Urothelium cell line (cell line): ENCODE data around the gene PRRG2.
"Not testable (repeated sequence)": the region's sequence is repeated elsewhere in the genome, so short reads cannot be mapped to it uniquely, and the experiment has no call there.

Experiments used
- DNase-seq: peaks from one replicate; pipeline ENCODE4 v3.0.0; 2011; ENCODE audit warnings: low spot score, mixed read lengths
- FAIRE-seq: peaks from 2 replicates; lab custom pipeline; 2011; peaks lifted over from hg19 to GRCh38; lab: Jason Lieb, UNC

Gene PRRG2

DNA sequence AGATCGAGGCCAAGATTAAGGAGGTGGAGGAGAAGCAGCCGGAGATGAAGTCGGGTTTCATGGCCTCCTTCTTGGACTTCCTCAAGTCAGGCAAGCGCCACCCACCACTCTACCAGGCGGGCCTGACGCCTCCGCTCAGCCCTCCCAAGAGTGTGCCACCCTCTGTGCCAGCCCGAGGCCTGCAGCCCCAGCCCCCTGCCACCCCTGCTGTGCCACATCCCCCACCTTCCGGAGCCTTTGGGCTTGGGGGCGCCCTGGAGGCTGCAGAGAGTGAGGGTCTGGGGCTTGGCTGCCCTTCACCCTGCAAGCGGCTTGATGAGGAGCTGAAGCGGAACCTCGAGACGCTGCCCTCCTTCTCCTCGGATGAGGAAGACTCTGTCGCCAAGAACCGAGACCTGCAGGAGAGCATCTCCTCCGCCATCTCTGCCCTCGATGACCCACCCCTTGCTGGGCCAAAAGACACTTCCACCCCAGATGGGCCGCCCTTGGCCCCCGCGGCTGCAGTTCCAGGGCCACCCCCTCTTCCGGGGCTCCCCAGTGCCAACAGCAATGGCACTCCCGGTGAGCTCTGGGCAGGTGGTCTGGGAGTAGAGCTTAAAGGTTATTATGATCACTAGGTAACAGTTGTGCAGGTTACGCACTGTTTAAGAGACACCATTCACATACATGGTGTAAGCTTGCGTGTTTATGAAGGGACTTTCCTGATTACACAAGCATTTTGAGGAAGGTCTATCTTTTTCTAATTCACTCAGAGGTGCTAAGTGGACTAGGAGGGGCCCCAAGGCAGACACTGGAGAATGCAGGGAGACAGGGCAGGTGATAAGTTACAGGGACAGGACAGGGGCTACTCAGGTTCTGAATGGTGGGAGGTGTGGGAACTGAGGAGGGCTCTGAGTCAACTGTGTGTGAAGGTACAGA lies 18.5 kb downstream of the PRRG2 start:
- no peak for DNase-seq
- no peak for FAIRE-seq

DNA sequence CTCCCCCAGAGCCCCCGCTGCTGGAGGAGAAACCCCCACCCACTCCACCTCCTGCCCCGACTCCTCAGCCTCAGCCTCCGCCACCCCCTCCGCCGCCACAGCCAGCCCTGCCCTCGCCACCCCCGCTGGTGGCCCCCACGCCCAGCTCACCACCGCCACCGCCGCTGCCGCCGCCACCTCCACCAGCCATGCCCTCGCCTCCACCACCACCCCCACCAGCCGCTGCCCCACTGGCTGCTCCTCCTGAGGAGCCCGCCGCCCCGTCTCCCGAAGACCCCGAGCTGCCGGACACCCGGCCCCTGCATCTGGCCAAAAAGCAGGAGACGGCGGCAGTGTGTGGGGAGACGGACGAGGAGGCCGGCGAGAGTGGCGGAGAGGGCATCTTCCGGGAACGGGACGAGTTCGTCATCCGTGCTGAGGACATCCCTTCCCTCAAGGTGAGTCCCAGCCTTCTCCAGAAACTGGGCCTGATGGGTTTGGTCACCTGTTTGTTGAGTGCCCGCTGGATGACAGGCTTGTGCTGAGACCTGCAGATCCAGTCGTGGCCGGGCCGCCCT lies 20.4 kb downstream of the PRRG2 start:
- FAIRE-seq: no peak
- DNase-seq: no peak

DNA sequence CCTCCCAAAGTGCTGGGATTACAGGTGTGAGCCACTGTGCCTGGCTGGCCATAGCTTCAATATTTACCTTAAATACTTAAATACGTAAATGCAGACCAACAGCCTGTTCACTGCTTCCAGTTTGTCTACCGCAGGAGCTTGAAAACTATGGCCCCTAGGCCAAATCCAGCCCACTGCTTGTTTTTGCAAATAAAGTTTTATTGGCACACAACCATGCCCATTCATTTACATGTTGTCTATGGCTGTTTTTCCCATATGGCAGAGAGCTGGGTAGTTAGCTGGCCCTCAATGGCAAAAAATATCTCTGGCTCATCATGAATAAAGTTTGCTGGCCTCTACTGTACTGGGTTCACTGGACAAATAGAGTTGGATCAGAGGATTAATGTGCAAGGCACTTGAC lies 21.7 kb downstream of the PRRG2 start:
- FAIRE-seq (no peak), DNase-seq (no peak)

DNA sequence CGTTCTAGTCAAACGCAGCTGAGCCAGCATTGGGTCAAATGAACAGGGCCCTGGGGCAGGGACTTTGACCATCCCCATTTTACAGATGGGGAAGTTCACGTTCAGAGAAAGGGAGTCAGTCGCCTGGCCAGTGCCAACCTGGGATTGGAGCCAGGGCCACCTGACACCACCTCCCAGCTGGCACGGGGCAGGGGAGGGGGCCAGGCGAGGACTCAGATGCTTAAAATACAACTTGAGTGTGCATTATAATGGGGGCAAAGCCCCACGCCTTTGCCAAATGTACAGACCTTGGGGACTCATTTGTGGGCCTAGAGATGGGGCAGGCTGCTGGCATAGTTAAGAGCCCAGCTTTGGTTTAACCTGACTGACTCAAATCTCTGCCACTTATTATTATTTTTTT lies 24.5 kb downstream of the PRRG2 start:
- DNase-seq: no peak
- FAIRE-seq: no peak

DNA sequence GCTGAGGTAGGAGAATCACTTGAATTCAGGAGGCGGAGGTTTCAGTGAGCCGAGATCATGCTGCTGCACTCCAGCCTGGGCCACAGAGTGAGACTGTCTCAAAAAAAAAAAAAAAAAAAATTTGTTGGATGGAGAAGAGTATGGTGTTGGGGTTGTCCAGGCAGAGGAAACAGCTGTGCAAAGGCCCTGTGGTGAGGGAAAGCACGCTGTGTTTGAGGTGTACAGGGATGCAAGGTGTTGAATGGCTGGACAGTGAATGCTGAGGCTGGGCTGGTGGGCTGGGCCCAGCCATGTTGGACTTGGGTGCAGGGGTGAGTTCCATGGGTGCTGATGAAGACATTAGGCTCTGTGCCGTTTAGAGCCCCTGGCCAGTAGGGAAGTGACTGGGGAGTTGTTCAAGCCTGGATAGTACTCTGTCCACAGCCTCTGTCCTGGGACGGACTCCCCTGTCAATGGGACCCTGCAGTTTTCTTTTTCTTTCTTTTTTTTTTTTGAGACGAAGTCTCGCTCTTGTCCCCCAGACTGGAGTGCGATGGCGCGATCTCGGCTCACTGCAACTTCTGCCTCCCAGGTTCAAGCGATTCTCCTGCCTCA lies 28.5 kb downstream of the PRRG2 start:
- FAIRE-seq (no peak), DNase-seq (no peak)

DNA sequence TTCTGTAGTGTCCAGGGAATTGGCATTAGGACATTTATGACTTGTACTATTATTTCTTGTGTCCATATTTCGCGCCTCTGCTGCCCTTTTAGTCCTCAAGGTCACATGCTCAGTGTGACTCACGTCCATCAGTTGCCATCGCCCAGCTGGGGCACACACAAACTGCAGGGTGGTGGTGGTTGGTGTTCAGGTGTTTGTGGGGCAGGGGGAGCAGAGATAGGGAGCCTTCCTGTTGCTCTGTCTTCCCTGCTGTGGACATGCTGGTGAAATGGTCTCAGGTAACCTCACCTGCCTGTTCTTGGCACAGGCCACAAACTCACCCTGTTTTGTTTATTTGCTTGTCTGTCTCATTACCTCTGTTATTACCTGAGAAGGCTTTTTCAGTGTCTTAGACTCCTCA lies 32.3 kb downstream of the PRRG2 start:
- DNase-seq (no peak), FAIRE-seq (no peak)

DNA sequence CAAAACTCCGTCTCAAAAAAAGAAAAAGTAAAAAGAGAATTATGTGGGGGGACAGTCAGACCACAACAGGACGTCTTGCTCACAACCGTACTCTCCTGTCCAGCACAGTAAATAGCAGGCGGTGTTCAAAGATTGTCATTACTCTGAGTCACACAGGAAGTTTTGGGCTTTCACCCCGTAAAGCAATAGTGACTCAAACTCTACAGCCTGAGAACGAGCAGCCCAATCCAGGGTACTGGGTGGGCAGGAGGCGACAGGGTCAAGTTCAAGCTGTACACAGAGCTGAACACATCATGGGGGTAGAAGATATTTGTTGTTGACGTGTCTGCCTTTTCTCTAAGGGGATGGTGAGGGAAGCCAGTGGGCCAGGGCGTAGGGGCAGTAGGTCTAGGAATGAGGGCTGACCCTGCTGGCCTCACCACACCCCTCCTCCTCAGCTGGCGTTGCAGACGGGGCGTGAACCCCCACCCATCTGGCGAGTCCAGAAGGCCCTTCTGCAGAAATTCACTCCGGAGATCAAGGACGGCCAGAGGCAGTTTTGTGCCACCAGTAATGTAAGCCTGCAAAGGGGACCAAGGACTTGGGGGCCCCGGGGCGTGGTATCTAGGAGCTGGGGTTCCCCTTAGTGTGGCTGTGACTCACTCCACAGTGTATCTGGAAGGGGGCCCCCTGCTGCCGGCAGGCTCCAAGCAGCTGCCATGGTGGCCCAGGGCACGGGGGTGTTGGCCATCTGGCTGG lies 33.1 kb downstream of the PRRG2 start:
- no peak for FAIRE-seq

DNA sequence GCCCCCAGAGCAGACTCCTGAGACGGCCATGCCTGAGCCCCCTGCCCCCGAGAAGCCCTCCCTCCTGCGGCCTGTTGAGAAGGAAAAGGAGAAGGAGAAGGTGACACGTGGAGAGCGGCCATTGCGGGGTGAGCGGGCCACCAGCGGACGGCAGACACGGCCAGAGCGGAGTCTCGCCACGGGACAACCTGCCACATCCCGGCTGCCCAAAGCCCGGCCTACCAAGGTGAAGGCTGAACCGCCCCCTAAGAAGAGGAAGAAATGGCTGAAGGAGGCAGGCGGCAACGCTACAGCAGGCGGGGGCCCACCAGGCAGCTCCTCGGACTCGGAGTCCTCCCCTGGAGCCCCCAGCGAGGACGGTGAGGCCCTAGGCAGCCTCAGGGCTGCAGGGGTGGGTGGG lies 34.7 kb downstream of the PRRG2 start:
- DNase-seq: no peak
- FAIRE-seq: no peak

More for the DNA sequence above, 33.1 kb downstream of the PRRG2 start:
- no peak for DNase-seq

DNA sequence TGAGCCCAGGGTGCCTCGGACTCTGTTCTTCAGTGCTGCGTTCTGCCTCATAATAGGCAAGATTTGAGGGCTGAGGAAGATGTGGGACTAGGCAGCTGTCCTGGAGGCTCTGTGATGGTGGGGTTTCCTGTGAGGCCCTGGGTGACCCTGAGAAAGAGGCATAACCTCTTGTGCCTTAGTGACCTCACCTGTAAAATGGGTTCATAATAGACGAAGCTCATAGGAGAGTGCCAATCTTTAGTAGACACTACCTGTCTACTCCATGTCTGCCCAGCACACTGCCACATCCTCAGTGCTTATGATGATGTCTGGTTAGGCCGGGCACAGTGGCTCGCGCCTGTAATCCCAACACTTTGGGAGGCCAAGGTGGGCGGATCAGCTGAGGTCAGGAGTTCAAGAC lies 35.4 kb downstream of the PRRG2 start:
- no peak for FAIRE-seq
- DNase-seq: no peak

DNA sequence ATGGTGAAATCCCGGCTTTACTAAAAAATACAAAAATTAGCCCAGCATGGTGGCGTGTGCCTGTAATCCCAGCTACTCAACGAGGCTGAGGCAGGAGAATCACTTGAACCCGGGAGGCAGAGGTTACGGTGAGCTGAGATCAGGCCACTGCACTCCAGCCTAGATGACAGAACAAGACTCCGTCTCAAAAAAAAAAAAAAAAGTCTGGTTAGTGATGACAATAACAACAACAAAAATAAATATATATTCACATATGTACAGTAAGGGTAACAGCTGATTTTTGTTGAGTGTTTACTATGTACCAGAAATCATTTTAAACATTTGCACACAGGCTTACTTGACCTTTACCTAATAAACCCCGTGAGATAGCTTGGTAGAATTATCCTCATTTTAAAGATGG lies 35.8 kb downstream of the PRRG2 start:
- no peak for FAIRE-seq

DNA sequence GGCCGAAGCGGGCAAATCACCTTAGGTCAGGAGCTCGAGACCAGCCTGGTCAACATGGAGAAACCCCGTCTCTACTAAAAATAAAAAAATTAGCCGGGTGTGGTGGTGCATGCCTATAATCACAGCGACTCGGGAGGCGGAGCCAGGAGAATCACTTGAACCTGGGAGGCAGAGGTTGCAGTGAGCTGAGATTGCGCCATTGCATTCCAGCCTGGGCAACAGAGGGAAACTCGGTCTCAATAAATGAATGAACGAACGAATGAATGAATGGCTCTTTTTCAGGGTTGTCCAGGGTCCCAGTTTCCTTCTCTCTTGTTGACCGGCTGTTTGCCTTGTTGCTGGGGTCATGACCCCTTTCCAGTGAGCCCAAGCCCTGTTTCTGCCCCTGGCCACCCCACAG lies 36.7 kb downstream of the PRRG2 start:
- DNase-seq, FAIRE-seq: not testable (repeated sequence)

More for the DNA sequence above, 35.8 kb downstream of the PRRG2 start:
- no peak for DNase-seq

DNA sequence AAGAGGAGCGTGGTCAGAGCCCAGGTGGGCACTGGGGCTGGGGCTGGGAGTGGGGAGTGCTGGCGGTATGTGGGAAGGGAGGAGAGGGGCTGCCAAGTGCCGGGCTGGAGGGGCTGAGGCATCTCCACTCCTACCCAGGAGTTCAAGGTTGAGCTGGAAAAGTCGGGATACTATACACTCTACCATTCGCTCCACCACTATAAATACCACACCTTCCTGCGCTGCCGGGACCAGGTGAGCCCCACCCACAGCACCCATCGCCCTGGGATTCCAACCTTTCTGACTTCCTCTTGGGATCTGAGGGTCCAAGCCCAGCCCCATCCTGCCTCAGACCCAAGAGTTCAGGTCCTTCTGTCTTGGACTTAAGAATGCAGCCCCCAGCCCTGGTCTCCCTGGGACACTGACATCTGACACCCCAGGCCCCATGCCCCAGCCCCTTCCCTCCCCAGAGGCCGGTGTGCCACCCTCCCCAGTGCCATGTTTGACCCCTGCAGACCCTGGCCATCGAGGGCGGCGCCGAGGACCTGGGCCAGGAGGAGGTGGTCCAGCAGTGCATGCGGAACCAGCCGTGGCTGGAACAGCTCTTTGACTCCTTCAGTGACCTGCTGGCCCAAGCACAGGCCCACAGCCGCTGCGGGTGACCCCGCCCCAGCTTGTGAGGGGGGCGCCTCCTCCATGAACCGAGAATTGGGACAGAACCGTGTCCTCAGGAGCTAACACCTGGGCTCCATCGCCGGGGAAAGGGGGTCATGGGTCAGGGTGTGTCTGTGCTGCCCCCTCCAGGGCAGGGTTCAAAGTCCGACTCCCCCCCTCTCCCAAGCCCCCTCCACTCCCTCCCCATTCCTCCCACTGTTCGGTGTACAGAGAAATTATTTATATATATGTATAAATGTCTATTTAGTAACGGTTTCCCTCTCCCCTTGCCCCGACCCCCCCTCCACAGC lies 44.1 kb downstream of the PRRG2 start:
- DNase-seq (no peak), FAIRE-seq (no peak)

DNA sequence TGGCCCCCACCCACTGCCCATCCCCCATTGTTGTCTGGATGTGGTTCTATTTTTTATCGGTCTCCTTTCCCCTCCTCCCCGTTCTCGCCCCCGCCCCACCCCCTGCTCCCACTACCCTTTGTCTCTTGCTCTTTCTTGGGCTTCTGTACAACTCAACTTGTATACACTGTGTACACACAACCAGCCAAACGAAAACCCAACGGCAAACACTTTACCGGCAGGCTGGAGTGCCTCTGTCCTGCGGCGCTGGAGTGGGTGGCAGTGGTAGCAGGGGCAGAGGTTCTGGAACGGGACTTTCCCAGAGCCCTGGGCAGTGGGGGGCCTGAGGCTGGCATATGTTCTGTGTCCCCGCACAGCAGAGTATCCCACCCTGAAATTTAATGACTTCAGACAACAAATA lies 45.1 kb downstream of the PRRG2 start:
- DNase-seq: no peak
- no peak for FAIRE-seq

DNA sequence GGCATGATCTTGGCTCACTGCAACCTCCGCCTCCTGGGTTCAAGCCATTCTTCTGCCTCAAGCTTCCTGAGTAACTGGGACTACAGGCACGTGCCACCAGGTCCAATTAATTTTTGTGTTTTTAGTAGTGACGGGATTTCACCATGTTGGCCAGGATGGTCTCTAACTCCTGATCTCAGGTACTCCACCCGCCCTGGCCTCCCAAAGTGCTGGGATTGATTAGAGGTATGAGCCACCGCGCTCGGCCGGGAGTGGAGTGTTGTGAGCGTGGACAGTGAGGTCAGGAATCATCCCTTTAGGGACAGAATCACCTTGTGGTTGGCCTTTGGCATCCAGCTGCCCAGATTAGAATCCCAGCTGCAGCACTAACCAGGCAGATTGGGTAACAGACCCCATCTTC lies 48.5 kb downstream of the PRRG2 start:
- FAIRE-seq: no peak

DNA sequence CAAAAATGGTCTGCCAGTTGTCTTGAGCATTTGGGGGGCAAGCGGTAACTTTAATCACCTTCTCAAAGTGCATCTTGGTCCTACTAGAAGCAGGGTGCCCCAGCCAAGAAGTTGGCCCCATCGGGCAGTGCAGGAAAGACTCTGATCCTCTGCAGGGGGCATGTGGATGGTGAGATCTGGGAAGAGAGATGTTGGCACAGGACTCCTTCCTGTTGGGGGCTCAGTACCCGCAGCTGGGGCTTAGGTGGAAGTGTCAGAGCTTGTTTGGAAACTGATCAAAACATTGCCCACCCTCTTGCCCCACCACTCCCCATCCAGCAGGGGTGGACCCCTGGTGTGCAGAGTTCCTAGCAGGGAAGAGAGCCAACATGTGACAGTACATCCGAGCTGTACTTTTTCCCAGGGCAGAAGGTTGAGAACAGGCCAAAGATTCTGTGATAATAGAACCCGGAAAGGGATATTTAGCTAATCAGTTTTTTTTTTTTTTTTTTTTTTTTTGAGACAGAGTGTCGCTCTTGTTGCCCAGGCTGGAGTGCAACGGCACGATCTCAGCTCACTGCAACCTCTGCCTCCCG lies 50.0 kb downstream of the PRRG2 start:
- no peak for FAIRE-seq
- DNase-seq: no peak

More for the DNA sequence above, 48.5 kb downstream of the PRRG2 start:
- DNase-seq: no peak

DNA sequence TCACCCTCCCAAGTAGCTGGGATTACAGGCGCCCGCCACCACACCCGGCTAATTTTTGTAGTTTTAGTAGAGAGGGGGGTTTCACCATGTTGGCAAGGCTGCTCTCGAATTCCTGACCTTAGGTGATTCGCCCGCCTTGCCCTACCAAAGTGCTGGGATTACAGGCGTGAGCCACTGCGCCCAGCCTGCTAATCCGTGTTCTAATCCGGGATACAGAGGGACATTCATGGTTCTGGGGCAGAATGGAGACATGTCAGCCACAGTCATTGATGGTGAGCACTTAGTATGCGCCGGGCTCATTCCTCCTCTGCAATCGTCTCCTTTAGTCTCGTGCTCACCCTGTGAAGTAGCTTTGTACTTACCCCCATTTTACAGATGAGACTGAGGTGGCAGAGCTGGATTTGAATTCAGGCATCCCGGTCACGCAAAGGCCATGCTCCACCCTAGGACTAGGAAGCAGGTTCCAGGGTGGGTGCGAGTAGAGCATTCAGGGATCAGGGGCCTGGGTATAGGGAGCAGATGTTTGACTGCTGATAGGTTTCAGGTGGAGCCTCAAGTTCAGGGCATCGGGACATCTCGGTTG lies 50.6 kb downstream of the PRRG2 start:
- DNase-seq (no peak), FAIRE-seq (no peak)

DNA sequence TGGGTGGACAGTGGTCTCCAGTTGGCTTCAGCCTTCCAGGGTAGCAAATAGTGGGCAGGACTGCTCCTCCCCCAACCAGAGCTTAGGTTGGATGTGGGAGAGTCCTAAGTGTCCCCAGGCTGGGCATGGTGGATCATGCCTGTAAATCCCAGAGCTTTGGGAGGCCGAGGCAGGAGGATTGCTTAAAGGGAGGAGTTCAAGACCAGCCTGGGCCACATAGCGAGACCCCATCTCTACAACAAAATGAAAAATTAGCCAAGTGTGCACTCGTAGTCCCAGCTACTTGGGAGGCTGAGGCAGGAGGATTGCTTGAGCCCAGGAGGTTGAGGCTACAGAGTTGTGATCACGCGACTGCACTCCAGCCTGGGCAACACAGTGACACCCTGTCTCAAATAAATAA lies 51.5 kb downstream of the PRRG2 start:
- DNase-seq: no peak
- no peak for FAIRE-seq

DNA sequence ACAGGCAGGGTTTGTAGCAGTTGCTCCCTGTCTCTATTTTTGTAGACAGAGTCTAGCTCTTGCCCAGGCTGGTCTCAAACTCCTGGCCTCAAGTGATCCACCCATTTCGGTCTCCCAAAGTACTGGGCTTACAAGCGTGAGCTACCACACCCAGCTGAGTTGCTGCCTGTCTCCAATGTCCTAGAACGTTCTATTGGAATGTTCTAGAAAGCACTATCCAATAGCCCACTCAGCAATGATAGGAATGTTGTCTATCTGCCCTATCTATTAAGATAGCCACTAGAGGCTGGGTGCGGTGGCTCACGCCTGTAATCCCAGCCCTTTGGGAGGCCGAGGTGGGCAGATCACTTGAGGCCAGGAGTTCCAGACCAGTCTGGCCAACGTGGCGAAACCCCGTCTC lies 52.2 kb downstream of the PRRG2 start:
- not testable (repeated sequence) for FAIRE-seq, DNase-seq

DNA sequence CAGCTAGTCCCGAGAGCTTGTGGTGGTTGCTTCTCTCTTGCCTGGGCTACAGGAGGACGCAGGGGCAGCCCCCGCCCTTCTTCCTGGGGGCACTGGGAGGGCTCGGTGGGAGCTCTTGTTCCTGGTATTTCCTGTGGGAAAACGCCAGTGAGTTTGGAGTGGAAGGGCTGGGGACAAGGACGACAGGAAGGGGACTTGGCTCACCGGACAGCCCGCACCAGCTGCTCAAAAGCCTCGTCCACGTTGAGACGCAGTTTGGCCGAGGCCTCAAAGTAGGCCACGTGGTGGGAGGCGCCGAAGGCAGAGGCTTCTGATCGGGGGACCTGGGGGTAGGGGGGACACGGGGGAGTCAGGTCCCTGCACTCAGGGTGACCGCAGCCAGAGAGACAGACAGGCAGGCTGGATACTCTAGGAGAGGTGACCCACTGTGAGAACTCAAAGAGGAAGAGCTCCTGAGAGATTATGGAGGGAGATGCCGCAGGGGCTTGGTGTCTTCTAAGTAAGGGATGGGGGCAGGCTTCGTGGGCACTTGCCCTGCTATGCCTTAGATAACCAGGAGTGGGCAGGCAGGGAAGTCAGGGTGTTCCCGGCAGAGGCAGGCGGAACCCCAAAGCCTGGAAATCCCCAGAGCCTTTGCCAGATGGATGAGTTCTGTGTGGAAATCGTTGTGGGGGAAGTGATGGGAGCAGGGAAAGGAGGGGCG lies 54.6 kb downstream of the PRRG2 start:
- FAIRE-seq (no peak), DNase-seq (no peak)
